Adrenal gland (tissue), 5 donors: ENCODE data around the gene BCAS3.

ENCODE experiments used
- CTCF ChIP-seq, 6 experiments: fragments of 450-650 bp in 4 of 6; fragments of 200-600 bp in 2 of 6; sonication (generic) in 1 of 6; IDR thresholded peaks; 1 replicate in 5 of 6; 2 replicates in 1 of 6; pipeline versions ENCODE4 v1.5.1 to v1.8.0; 2016 to 2021; ENCODE audit warnings: antibody characterized with exemption in 6 of 6, mild to moderate bottlenecking in 2 of 6, moderate library complexity in 1 of 6
- POLR2A ChIP-seq, 2 donors: fragments of 450-650 bp; IDR thresholded peaks; one replicate each; pipeline ENCODE4 v1.6.1; 2017; ENCODE audit warnings: antibody characterized with exemption in 2 of 2, mild to moderate bottlenecking in 2 of 2, moderate library complexity in 1 of 2
- donor health status: DM: no; HTN: no; CAD: no.

DNA sequence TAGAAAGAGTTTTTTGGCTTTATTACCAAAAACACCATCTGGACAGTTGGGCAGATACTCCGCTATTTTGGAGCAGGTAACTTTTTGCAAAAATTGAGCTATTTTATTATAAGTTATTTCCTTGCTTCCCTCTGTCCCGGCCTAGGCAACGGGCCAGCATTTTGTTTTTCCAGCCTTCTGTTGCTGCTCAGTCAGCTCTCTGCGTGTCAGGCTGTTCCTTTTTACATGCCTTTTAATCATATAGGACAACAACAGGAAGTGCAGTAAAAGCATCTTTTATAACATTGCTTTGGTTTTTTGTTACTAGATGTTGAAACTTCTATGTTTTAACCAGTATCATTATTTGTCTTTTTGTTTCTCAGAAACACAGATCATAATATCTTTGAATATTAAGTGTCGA, 47.3 kb upstream of the BCAS3 start:
- TF ChIP-seq CTCF (IDR thresholded peaks at IDR 0.05) (no peak), POLR2A (IDR thresholded peaks at IDR 0.05) (no peak)
